ENCODE measurements around the gene FLT4.

DNA sequence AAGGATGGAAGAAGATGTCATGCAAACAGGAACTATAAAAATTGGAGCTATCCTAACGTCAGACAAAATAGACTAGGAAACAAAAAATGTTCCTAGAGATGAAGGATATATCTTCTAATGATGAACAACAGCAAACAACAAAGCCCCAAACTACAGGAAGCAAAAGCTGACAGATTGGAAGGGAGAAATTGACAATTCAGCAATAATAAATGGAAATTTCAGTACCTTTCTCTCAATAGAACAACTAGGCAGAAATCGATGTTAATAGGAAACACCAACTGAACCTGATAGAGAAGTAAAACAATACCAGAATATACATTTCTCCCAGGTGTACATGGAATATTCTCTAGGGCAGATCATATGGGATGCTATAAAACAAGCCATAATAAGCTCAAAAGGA, 65.7 kb downstream of the FLT4 start:
- TF ChIP-seq, protein P1, sequence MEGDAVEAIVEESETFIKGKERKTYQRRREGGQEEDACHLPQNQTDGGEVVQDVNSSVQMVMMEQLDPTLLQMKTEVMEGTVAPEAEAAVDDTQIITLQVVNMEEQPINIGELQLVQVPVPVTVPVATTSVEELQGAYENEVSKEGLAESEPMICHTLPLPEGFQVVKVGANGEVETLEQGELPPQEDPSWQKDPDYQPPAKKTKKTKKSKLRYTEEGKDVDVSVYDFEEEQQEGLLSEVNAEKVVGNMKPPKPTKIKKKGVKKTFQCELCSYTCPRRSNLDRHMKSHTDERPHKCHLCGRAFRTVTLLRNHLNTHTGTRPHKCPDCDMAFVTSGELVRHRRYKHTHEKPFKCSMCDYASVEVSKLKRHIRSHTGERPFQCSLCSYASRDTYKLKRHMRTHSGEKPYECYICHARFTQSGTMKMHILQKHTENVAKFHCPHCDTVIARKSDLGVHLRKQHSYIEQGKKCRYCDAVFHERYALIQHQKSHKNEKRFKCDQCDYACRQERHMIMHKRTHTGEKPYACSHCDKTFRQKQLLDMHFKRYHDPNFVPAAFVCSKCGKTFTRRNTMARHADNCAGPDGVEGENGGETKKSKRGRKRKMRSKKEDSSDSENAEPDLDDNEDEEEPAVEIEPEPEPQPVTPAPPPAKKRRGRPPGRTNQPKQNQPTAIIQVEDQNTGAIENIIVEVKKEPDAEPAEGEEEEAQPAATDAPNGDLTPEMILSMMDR (IDR thresholded peaks at IDR 0.05; ENCODE audit: low read depth, low read length): no peak
- no peak for TF ChIP-seq EZH2phosphoT487 (IDR thresholded peaks at IDR 0.05; ENCODE audit: low read depth)
